Suprapubic skin (tissue), 4 donors: Measurements from ENCODE around the gene TMEM17. TPM values are rescaled to one million over a fixed set of nuclear protein-coding genes. Genes with fewer than 3 reads are reported as not detected.

Experiments
- DNase-seq, 2 donors: peaks; one replicate each; pipeline ENCODE4 v3.0.0-alpha.2; 2019; ENCODE audit warnings: low spot score in 2 of 2
- H3K27ac ChIP-seq: fragments of 200-600 bp; sonication (generic); one replicate; pipeline ENCODE4 v1.5.1; 2019
- H3K27me3 ChIP-seq: fragments of 200-600 bp; sonication (generic); one replicate; pipeline ENCODE4 v1.5.1; 2019
- H3K36me3 ChIP-seq: fragments of 200-600 bp; sonication (generic); one replicate; pipeline ENCODE4 v1.5.1; 2019
- H3K4me1 ChIP-seq: fragments of 200-600 bp; sonication (generic); one replicate; pipeline ENCODE4 v1.5.1; 2019
- H3K4me3 ChIP-seq: fragments of 200-600 bp; sonication (generic); one replicate; pipeline ENCODE4 v1.5.1; 2019; ENCODE audit warnings: mild to moderate bottlenecking
- H3K9me3 ChIP-seq: fragments of 200-600 bp; sonication (generic); one replicate; pipeline ENCODE4 v1.5.1; 2019
- EP300 ChIP-seq: sonication (generic); formaldehyde crosslinking; IDR thresholded peaks from one replicate; pipeline ENCODE4 v1.6.1; 2017; ENCODE audit warnings: antibody characterized with exemption
- POLR2A ChIP-seq, 2 donors: fragments of 450-650 bp; IDR thresholded peaks; one replicate each; pipeline ENCODE4 v1.6.1; 2017; ENCODE audit warnings: antibody characterized with exemption in 2 of 2, mild to moderate bottlenecking in 2 of 2, moderate library complexity in 2 of 2
- POLR2AphosphoS5 ChIP-seq, 3 donors: sonication (generic); formaldehyde crosslinking; IDR thresholded peaks; one replicate each; pipeline ENCODE4 v1.6.1; 2017; ENCODE audit warnings: antibody characterized with exemption in 3 of 3
- WGBS: methylation state at CpG from one replicate; pipeline ENCODE4 v1.1.5; 2018; 5-methylcytosine and 5-hydroxymethylcytosine counted together
- total RNA-seq, 4 donors: library from RNA; depleted of rRNA; stranded (reverse); fragments of >200 nt; gene quantifications; one replicate each; pipeline ENCODE4 v1.1.0, GENCODE V29; 2016
- TF ChIP-seq, protein P1 (sequence below), 2 donors: fragments of 200-600 bp in 1 of 2; fragments of 450-650 bp in 1 of 2; sonication (generic) in 1 of 2; IDR thresholded peaks; one replicate each; pipeline ENCODE4 v1.5.1; 2016 to 2019; ENCODE audit warnings: antibody characterized with exemption in 2 of 2, mild to moderate bottlenecking in 1 of 2, moderate library complexity in 1 of 2

The TMEM17 gene
- total RNA-seq, 4 donors from 2014 or later = 1.1 to 6.1 (median 2.0) TPM

DNA sequence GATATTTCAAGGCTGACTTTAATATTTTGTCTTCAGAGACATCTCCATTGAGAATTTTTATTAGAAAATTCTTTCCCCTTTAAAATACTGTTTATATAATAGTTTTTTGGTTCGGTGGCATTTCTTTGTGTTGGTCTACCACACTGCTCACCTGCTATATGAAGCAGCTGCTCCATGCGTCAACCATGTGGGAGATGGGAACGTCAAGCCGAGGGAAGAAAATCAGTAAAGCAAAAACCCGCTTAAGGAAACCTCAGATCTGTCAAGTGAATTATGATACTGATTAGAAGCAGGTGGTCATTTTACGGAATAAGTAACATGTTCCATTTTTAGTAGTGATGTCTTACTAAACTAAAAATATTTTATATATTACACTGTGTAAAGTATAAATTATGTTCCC lies 5.6 kb upstream of the TMEM17 start:
- Histone ChIP-seq H3K27ac (no peak overlapping the region), H3K4me3 (no peak overlapping the region), H3K4me1 (peaks cover 1% of the 10 kb centered on the region), H3K27me3 (no peaks in the 10 kb centered on the region), H3K36me3 (no peaks in the 10 kb centered on the region), H3K9me3 (no peaks in the 10 kb centered on the region)
- TF ChIP-seq, protein P1, sequence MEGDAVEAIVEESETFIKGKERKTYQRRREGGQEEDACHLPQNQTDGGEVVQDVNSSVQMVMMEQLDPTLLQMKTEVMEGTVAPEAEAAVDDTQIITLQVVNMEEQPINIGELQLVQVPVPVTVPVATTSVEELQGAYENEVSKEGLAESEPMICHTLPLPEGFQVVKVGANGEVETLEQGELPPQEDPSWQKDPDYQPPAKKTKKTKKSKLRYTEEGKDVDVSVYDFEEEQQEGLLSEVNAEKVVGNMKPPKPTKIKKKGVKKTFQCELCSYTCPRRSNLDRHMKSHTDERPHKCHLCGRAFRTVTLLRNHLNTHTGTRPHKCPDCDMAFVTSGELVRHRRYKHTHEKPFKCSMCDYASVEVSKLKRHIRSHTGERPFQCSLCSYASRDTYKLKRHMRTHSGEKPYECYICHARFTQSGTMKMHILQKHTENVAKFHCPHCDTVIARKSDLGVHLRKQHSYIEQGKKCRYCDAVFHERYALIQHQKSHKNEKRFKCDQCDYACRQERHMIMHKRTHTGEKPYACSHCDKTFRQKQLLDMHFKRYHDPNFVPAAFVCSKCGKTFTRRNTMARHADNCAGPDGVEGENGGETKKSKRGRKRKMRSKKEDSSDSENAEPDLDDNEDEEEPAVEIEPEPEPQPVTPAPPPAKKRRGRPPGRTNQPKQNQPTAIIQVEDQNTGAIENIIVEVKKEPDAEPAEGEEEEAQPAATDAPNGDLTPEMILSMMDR (IDR thresholded peaks at IDR 0.05) = no peak
- TF ChIP-seq POLR2A (IDR thresholded peaks at IDR 0.05) (no peak), EP300 (no peak), POLR2AphosphoS5 (IDR thresholded peaks at IDR 0.05) (no peak)
- WGBS = 52% methylated on average over 6 of the region's 6 CpGs
- no peak for DNase-seq

DNA sequence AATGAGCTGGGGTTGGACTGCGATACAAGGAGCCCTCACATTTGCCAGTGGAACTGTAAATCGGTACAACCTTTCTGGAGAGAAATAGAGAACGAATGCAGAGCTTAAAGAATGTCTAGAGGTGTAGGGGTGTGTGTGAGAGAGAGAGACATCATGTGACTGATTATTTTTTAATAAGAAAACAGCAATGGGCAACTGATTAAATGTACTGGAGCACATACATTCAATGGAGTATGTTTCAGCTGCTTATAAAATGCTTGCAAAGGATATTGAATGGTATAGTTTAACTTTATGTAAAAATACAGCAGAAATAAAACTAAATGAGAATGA lies 391 bp upstream of the TMEM17 start:
- DNase-seq = no peak
- WGBS = 1% methylated on average over 3 of the region's 3 CpGs
- TF ChIP-seq POLR2AphosphoS5 (IDR thresholded peaks at IDR 0.05) (no peak), EP300 (no peak), POLR2A (IDR thresholded peaks at IDR 0.05) (no peak)
- TF ChIP-seq, protein P1 (IDR thresholded peaks at IDR 0.05) = no peak
- peaks cover 15% of the 10 kb centered on the region for H3K4me1 ChIP-seq
- no peaks in the 10 kb centered on the region for H3K27me3 ChIP-seq
- peak overlapping the region; percentile 92 for H3K27ac ChIP-seq
- H3K36me3 ChIP-seq = peaks cover 1% of the 10 kb centered on the region
- no peaks in the 10 kb centered on the region for H3K9me3 ChIP-seq
- peak overlapping the region; percentile 58 for H3K4me3 ChIP-seq

DNA sequence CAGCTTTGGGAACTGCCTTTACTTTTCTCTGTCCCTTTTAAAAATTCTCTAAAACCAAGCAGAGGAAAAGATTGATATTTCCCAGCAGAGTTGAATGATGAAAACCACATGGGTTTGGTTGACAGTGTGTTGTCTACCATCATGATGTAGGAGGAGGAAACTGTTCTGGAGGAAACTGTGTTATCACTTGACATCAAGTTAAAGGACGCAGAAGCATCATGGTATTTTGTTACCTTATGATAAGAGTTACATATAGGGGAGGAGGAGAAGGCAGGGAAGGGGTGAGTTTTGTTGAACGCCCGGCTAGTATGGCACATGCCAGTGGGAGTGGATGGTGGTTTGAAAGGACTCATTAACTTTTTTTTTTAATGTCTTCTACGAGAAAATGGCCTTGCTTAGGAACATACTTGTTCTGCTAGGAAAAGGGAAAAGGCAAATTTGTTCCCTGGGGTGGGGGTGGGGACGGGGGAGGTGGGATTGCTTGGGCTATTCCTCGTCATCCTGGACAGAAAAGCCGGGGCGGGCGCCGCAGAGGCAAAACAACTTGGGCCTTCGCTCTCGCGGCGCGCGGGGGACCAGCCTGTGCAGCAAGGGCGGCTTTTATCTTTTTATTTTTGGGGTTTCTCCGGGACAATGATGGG lies 766 bp downstream of the TMEM17 start:
- Histone ChIP-seq H3K4me3 (peak overlapping the region; percentile 58), H3K4me1 (peaks cover 15% of the 10 kb centered on the region), H3K27ac (peak overlapping the region; percentile 92), H3K9me3 (no peaks in the 10 kb centered on the region), H3K36me3 (peaks cover 10% of the 10 kb centered on the region), H3K27me3 (no peaks in the 10 kb centered on the region)
- WGBS = 4% methylated on average over 18 of the region's 18 CpGs
- no peak for DNase-seq
- TF ChIP-seq POLR2AphosphoS5 (IDR thresholded peaks at IDR 0.05) (no peak), POLR2A (IDR thresholded peaks at IDR 0.05) (no peak), EP300 (no peak)
- TF ChIP-seq, protein P1 (IDR thresholded peaks at IDR 0.05) = no peak

DNA sequence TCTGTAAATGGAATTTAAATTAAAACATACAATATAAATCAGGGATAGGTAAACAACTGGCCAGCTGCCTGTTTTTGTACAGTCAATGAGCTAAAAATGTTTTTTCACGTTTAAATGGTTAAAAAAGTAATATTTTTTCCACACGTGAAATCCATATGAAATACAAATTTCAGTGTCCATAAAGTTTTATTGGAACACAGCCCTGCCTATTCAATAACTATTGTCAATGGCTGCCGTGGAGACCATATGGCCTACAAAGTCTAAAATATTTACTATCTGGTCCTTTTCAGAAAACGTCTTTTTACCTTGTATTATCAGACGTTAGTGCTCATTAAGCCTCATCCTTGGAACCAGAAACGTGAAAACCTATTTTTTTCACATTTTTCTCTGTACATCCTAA lies 1.3 kb downstream of the TMEM17 start:
- no peak for DNase-seq
- H3K4me1 ChIP-seq = peaks cover 15% of the 10 kb centered on the region
- TF ChIP-seq, protein P1 (IDR thresholded peaks at IDR 0.05) = no peak
- H3K36me3 ChIP-seq = peaks cover 10% of the 10 kb centered on the region
- no peaks in the 10 kb centered on the region for H3K9me3 ChIP-seq
- H3K4me3 ChIP-seq = no peak overlapping the region
- 87% methylated on average over 6 of the region's 6 CpGs for WGBS
- H3K27ac ChIP-seq = peak overlapping the region; percentile 92
- H3K27me3 ChIP-seq = no peaks in the 10 kb centered on the region

DNA sequence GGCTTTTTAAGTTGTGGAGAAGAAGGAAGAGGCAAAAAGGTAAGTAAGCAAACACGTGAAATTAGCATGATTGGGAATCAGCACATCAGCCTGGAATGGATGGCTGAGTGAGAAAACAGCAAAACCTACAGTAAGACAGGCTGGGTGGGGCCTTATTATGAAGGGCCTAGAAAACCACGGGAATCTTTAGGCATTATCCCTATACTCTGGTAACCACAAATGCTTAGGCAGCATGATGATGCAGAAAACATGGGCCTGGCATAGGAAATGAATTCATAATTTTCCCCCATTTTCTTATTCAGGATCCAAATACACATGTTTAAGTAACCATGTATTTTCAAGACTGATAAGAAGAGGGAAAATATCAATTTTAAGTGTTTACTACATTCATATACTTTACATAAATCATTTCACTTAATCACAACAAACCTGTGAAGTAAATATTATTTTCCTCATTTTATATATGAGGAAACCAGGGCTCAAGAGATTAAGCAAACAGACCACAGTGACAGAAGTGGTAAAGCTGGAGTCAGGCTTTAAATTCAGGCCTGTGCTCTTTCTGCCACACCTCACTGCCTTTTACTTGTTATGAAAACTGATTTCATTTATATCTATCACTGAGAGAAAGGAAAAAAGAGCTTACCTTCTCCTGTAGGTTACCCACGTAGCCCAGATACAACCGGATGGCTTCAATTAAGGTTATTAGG lies 4.0 kb downstream of the TMEM17 start:
- peaks cover 10% of the 10 kb centered on the region for H3K36me3 ChIP-seq
- DNase-seq = no peak
- H3K27ac ChIP-seq = no peak overlapping the region
- no peak overlapping the region for H3K4me3 ChIP-seq
- H3K4me1 ChIP-seq = peaks cover 15% of the 10 kb centered on the region
- H3K9me3 ChIP-seq = no peaks in the 10 kb centered on the region
- H3K27me3 ChIP-seq = no peaks in the 10 kb centered on the region
- 71% methylated on average over 4 of the region's 4 CpGs for WGBS
- no peak for TF ChIP-seq POLR2A (IDR thresholded peaks at IDR 0.05)
- TF ChIP-seq, protein P1 (IDR thresholded peaks at IDR 0.05) = no peak
- TF ChIP-seq POLR2AphosphoS5 (IDR thresholded peaks at IDR 0.05) = no peak
- no peak for TF ChIP-seq EP300
